GM12878 (cell line): ENCODE results near the gene SSH2. TPM values are rescaled to one million over a fixed set of nuclear protein-coding genes. Genes with fewer than 3 reads are reported as not detected.
A peak's percentile ranks its signal among the peaks of the same experiment; 100 is the strongest.

Experiments used
- CREB1 ChIP-seq: IDR thresholded peaks from 2 replicates; pipeline ENCODE4 v1.6.1; 2012; ENCODE audit warnings: low read depth, mild to moderate bottlenecking, inconsistent platforms
- CREM ChIP-seq: IDR thresholded peaks from 2 replicates; pipeline ENCODE4 v1.6.1; 2014; ENCODE audit warnings: antibody characterized with exemption, low read depth
- E4F1 ChIP-seq: fragments of 450-650 bp; IDR thresholded peaks from 2 replicates; pipeline ENCODE4 v1.6.1; 2018; ENCODE audit warnings: borderline replicate concordance, mild to moderate bottlenecking; ENCODE audit not compliant: partially characterized antibody
- EGR1 ChIP-seq, 2 experiments: IDR thresholded peaks; 1 replicate in 1 of 2; 2 replicates in 1 of 2; pipeline ENCODE4 v1.6.1; 2011 to 2012; ENCODE audit warnings: low read depth in 2 of 2, low read length in 2 of 2, borderline replicate concordance in 1 of 2, mild to moderate bottlenecking in 1 of 2, moderate library complexity in 1 of 2
- FOXM1 ChIP-seq: IDR thresholded peaks from 2 replicates; pipeline ENCODE4 v1.6.1; 2012; ENCODE audit warnings: low read depth, mild to moderate bottlenecking, inconsistent platforms, low read length, moderate library complexity
- IRF3 ChIP-seq: fragments of 450-650 bp; IDR thresholded peaks from 2 replicates; pipeline ENCODE4 v1.6.1; 2014; ENCODE audit warnings: mild to moderate bottlenecking
- MAX ChIP-seq: IDR thresholded peaks from 2 replicates; pipeline ENCODE4 v1.6.1; 2012; ENCODE audit warnings: low read depth, low read length, improper control_type of control experiment
- MXI1 ChIP-seq: fragments of 150-350 bp; IDR thresholded peaks from 2 replicates; pipeline ENCODE4 v1.6.1; 2011; ENCODE audit warnings: low read depth, mild to moderate bottlenecking, inconsistent platforms, low read length, improper control_type of control experiment
- NBN ChIP-seq: fragments of 450-650 bp; IDR thresholded peaks from 2 replicates; pipeline ENCODE4 v1.6.1; 2016
- POLR2AphosphoS5 ChIP-seq: IDR thresholded peaks from 2 replicates; pipeline ENCODE4 v1.6.1; 2011; ENCODE audit warnings: mild to moderate bottlenecking, low read length, inconsistent platforms
- RAD21 ChIP-seq: IDR thresholded peaks from 2 replicates; pipeline ENCODE4 v1.6.1; 2011; ENCODE audit warnings: mild to moderate bottlenecking, low read depth, low read length, moderate library complexity; ENCODE audit not compliant: insufficient read depth
- RELA ChIP-seq: fragments of 450-650 bp; IDR thresholded peaks from 2 replicates; pipeline ENCODE4 v1.8.0; 2014; ENCODE audit warnings: borderline replicate concordance; ENCODE audit not compliant: partially characterized antibody
- SIN3A ChIP-seq: IDR thresholded peaks from 2 replicates; pipeline ENCODE4 v1.6.1; 2012; ENCODE audit warnings: low read depth, low read length, improper control_type of control experiment
- SREBF1 ChIP-seq: IDR thresholded peaks from 2 replicates; pipeline ENCODE4 v1.6.1; 2012; ENCODE audit warnings: mild to moderate bottlenecking, low read length
- SUPT20H ChIP-seq: IDR thresholded peaks from 2 replicates; pipeline ENCODE4 v1.6.1; 2011; ENCODE audit warnings: low read depth, mild to moderate bottlenecking, low read length, moderate library complexity, borderline replicate concordance; ENCODE audit not compliant: control insufficient read depth
- SUZ12 ChIP-seq: fragments of 200-600 bp; sonication (generic); IDR thresholded peaks from one replicate; pipeline ENCODE4 v1.6.1; 2018; ENCODE audit warnings: antibody characterized with exemption, mild to moderate bottlenecking; ENCODE audit not compliant: unreplicated experiment
- TCF12 ChIP-seq: IDR thresholded peaks from 2 replicates; pipeline ENCODE4 v1.6.1; 2011; ENCODE audit warnings: low read depth, mild to moderate bottlenecking, low read length
- polyA plus RNA-seq, 11 experiments: library from polyadenylated mRNA; depleted of rRNA in 4 of 11; unstranded in 6 of 11; stranded (reverse) in 5 of 11; fragments of >200 nt; fragmentation: Nextera tagmentation in 4 of 11; fragmentation: Illumina TruSeq in 1 of 11; extraction: Ambion mirVana in 4 of 11; extraction: Trizol in 1 of 11; gene quantifications; 1 replicate in 1 of 11; 2 replicates in 10 of 11; pipeline versions ENCODE4 v1.2.1 to v1.2.3, GENCODE V29; 2011 to 2016; ENCODE audit warnings: inconsistent platforms in 2 of 11, missing spikeins in 2 of 11, low read depth in 1 of 11
- total RNA-seq, 4 experiments: library from RNA; depleted of rRNA in 3 of 4; stranded (reverse); fragments of >200 nt in 3 of 4; fragmentation: Illumina TruSeq in 1 of 4; extraction: Trizol in 1 of 4; gene quantifications; 2 replicates each; pipeline versions ENCODE4 v1.2.1 to v1.2.3, GENCODE V29; 2013 to 2021

The SSH2 gene
- total and polyA plus RNA-seq, 10 of the 15 experiments (the other 5 are each of a cell fraction or from before 2014, with no cell fraction given), result 9.3 to 65.9 (median 34.0) TPM

- TF ChIP-seq MAX (peak; percentile 61; the same call in 1 of the 2 replicates), CREB1 (peak; percentile 48; the same call in 1 of the 2 replicates), TCF12 (no peak), SIN3A (0 out of 2 replicates have a peak, but pooled peaks have one; percentile 35), FOXM1 (no peak), EGR1 (IDR thresholded peaks at IDR 0.05; ENCODE audit: borderline replicate concordance in 1 of 2, low read depth in 2 of 2, low read length in 2 of 2) (peak in 1 of 2 experiments; percentile 46; a peak in 1 of 3 replicates), IRF3 (no peak), RELA (no peak), RAD21 (peak; percentile 47), MXI1 (peak; percentile 43; the same call in 1 of the 2 replicates), SUPT20H (no peak), SREBF1 (no peak), NBN (peak; percentile 67; the same call in 1 of the 2 replicates), SUZ12 (no peak), E4F1 (no peak), POLR2AphosphoS5 (no peak), CREM (peak; percentile 66; the same call in 1 of the 2 replicates)
Measured at GRCh38 chr17:29617125-29617480, 312.9 kb downstream of the SSH2 start (continued).
